Measurements from ENCODE around the gene ADCYAP1R1.

ADCYAP1R1 gene

DNA sequence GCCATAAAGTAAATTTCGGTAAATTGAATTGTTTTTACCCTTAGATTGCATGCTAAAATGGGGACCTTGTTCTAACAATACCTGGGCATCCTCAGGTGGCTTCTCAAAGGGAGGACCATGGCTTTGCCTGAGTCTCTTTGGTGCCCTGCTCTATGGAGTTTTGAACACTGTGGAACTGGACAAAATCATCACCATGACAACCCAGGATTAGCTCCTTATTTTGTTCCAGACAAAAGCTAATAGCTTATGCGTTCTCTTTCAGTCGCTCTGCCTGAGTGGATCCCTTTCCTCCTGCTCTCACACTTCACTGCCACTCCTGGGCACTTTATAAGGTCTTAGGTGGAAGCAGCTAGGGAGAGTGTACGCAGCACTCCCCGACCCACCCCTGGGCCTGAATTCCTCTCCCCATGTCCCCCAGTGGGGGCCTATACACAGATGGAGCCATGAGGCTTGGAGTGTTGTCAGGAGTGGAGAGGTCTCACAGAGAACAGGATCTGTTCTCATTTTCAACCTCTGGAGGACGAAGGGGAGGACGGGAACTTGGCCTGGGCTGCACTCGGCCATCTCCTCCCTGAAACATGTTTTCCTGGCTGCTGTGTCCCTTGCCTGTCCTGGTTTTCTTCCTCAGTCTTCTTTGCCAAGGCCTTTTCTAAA, 19.0 kb downstream of the ADCYAP1R1 start:
- no peaks in the 10 kb centered on the region for H3K36me3 ChIP-seq (ENCODE audit: control insufficient read depth, low read length)
- H3F3A ChIP-seq (ENCODE audit: control insufficient read depth, insufficient read depth): no peaks in the 10 kb centered on the region
- H3K9me2 ChIP-seq (replicated peaks; ENCODE audit: control insufficient read depth, low read length): no peaks in the 10 kb centered on the region
- H3K27ac ChIP-seq (ENCODE audit: low read depth, low read length): no peak overlapping the region
- H3K9me3 ChIP-seq (ENCODE audit: control insufficient read depth, insufficient read depth, low read length): no peaks in the 10 kb centered on the region
- TF ChIP-seq EZH2phosphoT487 (IDR thresholded peaks at IDR 0.05; ENCODE audit: borderline replicate concordance, low read length): no peak
- TF ChIP-seq, protein P1, sequence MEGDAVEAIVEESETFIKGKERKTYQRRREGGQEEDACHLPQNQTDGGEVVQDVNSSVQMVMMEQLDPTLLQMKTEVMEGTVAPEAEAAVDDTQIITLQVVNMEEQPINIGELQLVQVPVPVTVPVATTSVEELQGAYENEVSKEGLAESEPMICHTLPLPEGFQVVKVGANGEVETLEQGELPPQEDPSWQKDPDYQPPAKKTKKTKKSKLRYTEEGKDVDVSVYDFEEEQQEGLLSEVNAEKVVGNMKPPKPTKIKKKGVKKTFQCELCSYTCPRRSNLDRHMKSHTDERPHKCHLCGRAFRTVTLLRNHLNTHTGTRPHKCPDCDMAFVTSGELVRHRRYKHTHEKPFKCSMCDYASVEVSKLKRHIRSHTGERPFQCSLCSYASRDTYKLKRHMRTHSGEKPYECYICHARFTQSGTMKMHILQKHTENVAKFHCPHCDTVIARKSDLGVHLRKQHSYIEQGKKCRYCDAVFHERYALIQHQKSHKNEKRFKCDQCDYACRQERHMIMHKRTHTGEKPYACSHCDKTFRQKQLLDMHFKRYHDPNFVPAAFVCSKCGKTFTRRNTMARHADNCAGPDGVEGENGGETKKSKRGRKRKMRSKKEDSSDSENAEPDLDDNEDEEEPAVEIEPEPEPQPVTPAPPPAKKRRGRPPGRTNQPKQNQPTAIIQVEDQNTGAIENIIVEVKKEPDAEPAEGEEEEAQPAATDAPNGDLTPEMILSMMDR (IDR thresholded peaks at IDR 0.05; ENCODE audit: low read depth, low read length, poor library complexity, severe bottlenecking): no peak
- no peaks in the 10 kb centered on the region for H3K4me1 ChIP-seq (ENCODE audit: control insufficient read depth, low read length)
- no peaks in the 10 kb centered on the region for H4K20me1 ChIP-seq (ENCODE audit: control insufficient read depth, insufficient read depth, low read depth, low read length)
- H3K27me3 ChIP-seq (ENCODE audit: control insufficient read depth, low read length): peaks cover 15% of the 10 kb centered on the region; the same call in 1 of the 2 replicates
- no peaks in the 10 kb centered on the region for H3K79me2 ChIP-seq (ENCODE audit: control insufficient read depth, low read length)
- H3K4me3 ChIP-seq (ENCODE audit: low read length): no peak overlapping the region
- H3K4me2 ChIP-seq (ENCODE audit: low read length): no peak overlapping the region

- H3K36me3 ChIP-seq (ENCODE audit: control insufficient read depth, low read length): no peaks in the 10 kb centered on the region
- no peaks in the 10 kb centered on the region for H3K9me2 ChIP-seq (replicated peaks; ENCODE audit: control insufficient read depth, low read length)
- no peaks in the 10 kb centered on the region for H3F3A ChIP-seq (ENCODE audit: control insufficient read depth, insufficient read depth)
- no peaks in the 10 kb centered on the region for H3K79me2 ChIP-seq (ENCODE audit: control insufficient read depth, low read length)
- H3K27me3 ChIP-seq (ENCODE audit: control insufficient read depth, low read length): peaks cover 15% of the 10 kb centered on the region; the same call in 1 of the 2 replicates
- no peak overlapping the region for H3K27ac ChIP-seq (ENCODE audit: low read depth, low read length)
- H4K20me1 ChIP-seq (ENCODE audit: control insufficient read depth, insufficient read depth, low read depth, low read length): no peaks in the 10 kb centered on the region
- no peaks in the 10 kb centered on the region for H3K9me3 ChIP-seq (ENCODE audit: control insufficient read depth, insufficient read depth, low read length)
- H3K4me3 ChIP-seq (ENCODE audit: low read length): no peak overlapping the region
- no peaks in the 10 kb centered on the region for H3K4me1 ChIP-seq (ENCODE audit: control insufficient read depth, low read length)
- H3K4me2 ChIP-seq (ENCODE audit: low read length): no peak overlapping the region
- TF ChIP-seq, protein P1 (IDR thresholded peaks at IDR 0.05; ENCODE audit: low read depth, low read length, poor library complexity, severe bottlenecking): no peak
- no peak for TF ChIP-seq EZH2phosphoT487 (IDR thresholded peaks at IDR 0.05; ENCODE audit: borderline replicate concordance, low read length)
Observed at GRCh38 chr7:31071645-31072029, 19.5 kb downstream of the ADCYAP1R1 start.

DNA sequence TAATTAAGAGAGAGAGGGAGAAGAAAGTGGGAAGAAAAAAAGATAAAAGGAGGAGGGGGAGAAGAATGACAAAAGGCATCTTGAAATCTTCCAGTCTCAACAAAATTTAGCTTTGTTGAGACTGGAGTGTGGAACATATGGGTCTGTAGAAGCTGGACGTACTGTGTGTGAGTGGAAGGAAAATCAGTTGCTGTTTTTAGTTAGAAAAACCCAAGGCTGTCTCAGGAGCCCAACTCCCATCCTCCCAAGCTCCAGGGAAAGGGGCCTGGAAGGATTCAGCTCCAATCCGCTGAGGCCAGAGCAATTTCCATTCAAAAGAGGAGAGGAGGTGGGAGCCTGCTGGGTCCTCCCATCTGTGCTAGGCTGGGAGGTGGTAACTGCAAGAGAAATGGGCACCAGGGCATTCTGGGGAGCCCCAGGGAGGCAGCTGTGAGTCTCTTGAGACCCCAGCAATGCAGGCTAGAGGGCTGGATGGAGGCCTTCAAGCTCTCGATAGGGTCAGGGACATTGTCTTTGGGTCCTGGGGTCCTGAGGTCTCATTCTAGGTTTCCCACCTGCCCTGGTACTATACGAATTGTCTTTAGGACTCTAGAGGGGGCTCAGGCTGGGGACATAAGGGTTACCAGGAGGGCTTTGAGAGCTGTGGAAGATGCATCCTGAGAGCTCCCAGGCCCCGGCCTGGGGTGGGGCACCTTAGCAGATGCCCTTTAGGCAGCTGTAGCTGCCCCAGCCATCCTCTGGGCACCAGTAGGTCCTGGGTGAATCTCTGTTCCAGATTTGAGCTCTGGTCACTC, 21.4 kb downstream of the ADCYAP1R1 start:
- H3K27ac ChIP-seq (ENCODE audit: low read depth, low read length): no peak overlapping the region
- TF ChIP-seq, protein P1 (IDR thresholded peaks at IDR 0.05; ENCODE audit: low read depth, low read length, poor library complexity, severe bottlenecking): no peak
- TF ChIP-seq EZH2phosphoT487 (IDR thresholded peaks at IDR 0.05; ENCODE audit: borderline replicate concordance, low read length): no peak
- no peaks in the 10 kb centered on the region for H3K79me2 ChIP-seq (ENCODE audit: control insufficient read depth, low read length)
- no peaks in the 10 kb centered on the region for H3F3A ChIP-seq (ENCODE audit: control insufficient read depth, insufficient read depth)
- peaks cover 15% of the 10 kb centered on the region; the same call in 1 of the 2 replicates for H3K27me3 ChIP-seq (ENCODE audit: control insufficient read depth, low read length)
- H3K4me1 ChIP-seq (ENCODE audit: control insufficient read depth, low read length): no peaks in the 10 kb centered on the region
- no peaks in the 10 kb centered on the region for H3K36me3 ChIP-seq (ENCODE audit: control insufficient read depth, low read length)
- no peaks in the 10 kb centered on the region for H4K20me1 ChIP-seq (ENCODE audit: control insufficient read depth, insufficient read depth, low read depth, low read length)
- H3K9me2 ChIP-seq (replicated peaks; ENCODE audit: control insufficient read depth, low read length): no peaks in the 10 kb centered on the region
- no peak overlapping the region for H3K4me3 ChIP-seq (ENCODE audit: low read length)
- no peak overlapping the region for H3K4me2 ChIP-seq (ENCODE audit: low read length)
- no peaks in the 10 kb centered on the region for H3K9me3 ChIP-seq (ENCODE audit: control insufficient read depth, insufficient read depth, low read length)

Data from DOHH2 (cell line).